Brain microvascular endothelial cell (primary cell): Measurements from ENCODE around the gene HCN1.

Source experiments
- DNase-seq: peaks from one replicate; pipeline ENCODE4 v3.0.0-alpha.2; 2020
- H3K27ac ChIP-seq: fragments of 250-450 bp; sonication (Bioruptor Pico); 2 replicates; pipeline ENCODE4 v1.5.1; 2020; ENCODE audit warnings: mild to moderate bottlenecking, moderate library complexity
- H3K27me3 ChIP-seq: fragments of 250-450 bp; sonication (Bioruptor Pico); replicated peaks from 2 replicates; pipeline ENCODE4 v1.5.1; 2020; ENCODE audit warnings: mild to moderate bottlenecking
- H3K36me3 ChIP-seq: fragments of 250-450 bp; sonication (Bioruptor Pico); replicated peaks from 2 replicates; pipeline ENCODE4 v1.5.1; 2020; ENCODE audit warnings: mild to moderate bottlenecking
- H3K4me3 ChIP-seq: 2 replicates; pipeline ENCODE4 v1.5.1; 2011; ENCODE audit warnings: low read depth, mild to moderate bottlenecking, control low read depth, low read length, moderate library complexity
- CTCF ChIP-seq: IDR thresholded peaks from 2 replicates; pipeline ENCODE4 v1.5.1; 2011; ENCODE audit warnings: low read depth, mild to moderate bottlenecking, moderate library complexity, low read length, control low read depth, inconsistent platforms; ENCODE audit errors: missing control alignments
- in situ Hi-C: cut with HindIII; loops from 2 replicates; pipeline ENCODE4 v1.10.0; 2017; ENCODE audit warnings: low sequenced_read_pairs, low pct_ligation_motif_present

Gene HCN1

GRCh38 chr5:45684118-45684517 is 12.1 kb downstream of the HCN1 start:
- Histone ChIP-seq H3K27ac (no peak overlapping the region), H3K4me3 (no peak overlapping the region), H3K27me3 (no peaks in the 10 kb centered on the region), H3K36me3 (no peaks in the 10 kb centered on the region)
- no peak for TF ChIP-seq CTCF
- in situ Hi-C loops, result no loop called here
- DNase-seq, result no peak

- H3K4me3 ChIP-seq, result no peak overlapping the region
- no peak overlapping the region for H3K27ac ChIP-seq
- no peaks in the 10 kb centered on the region for H3K36me3 ChIP-seq
- in situ Hi-C loops, result no loop called here
- no peak for TF ChIP-seq CTCF
- H3K27me3 ChIP-seq, result no peaks in the 10 kb centered on the region
- DNase-seq, result no peak
Observed at GRCh38 chr5:45680950-45681349, 15.2 kb downstream of the HCN1 start.

GRCh38 chr5:45677524-45677923 is 18.7 kb downstream of the HCN1 start:
- Histone ChIP-seq H3K27me3 (no peaks in the 10 kb centered on the region), H3K36me3 (no peaks in the 10 kb centered on the region), H3K27ac (no peak overlapping the region), H3K4me3 (no peak overlapping the region)
- TF ChIP-seq CTCF, result no peak
- in situ Hi-C loops, result no loop called here
- DNase-seq, result no peak

- H3K36me3 ChIP-seq, result no peaks in the 10 kb centered on the region
- H3K27ac ChIP-seq, result no peak overlapping the region
- no peaks in the 10 kb centered on the region for H3K27me3 ChIP-seq
- no peak for DNase-seq
- H3K4me3 ChIP-seq, result no peak overlapping the region
- TF ChIP-seq CTCF, result no peak
- in situ Hi-C loops, result no loop called here
Observed at GRCh38 chr5:45672271-45672670, 23.9 kb downstream of the HCN1 start.

- H3K4me3 ChIP-seq, result no peak overlapping the region
- no peaks in the 10 kb centered on the region for H3K36me3 ChIP-seq
- DNase-seq, result no peak
- no peaks in the 10 kb centered on the region for H3K27me3 ChIP-seq
- in situ Hi-C loops, result no loop called here
- H3K27ac ChIP-seq, result no peak overlapping the region
- TF ChIP-seq CTCF, result no peak
Observed at GRCh38 chr5:45648744-45649143, 47.4 kb downstream of the HCN1 start.

GRCh38 chr5:45643056-45643455 is 53.1 kb downstream of the HCN1 start:
- no peak for DNase-seq
- TF ChIP-seq CTCF, result no peak
- H3K27me3 ChIP-seq, result no peaks in the 10 kb centered on the region
- H3K27ac ChIP-seq, result no peak overlapping the region
- no peak overlapping the region for H3K4me3 ChIP-seq
- H3K36me3 ChIP-seq, result no peaks in the 10 kb centered on the region
- in situ Hi-C loops, result no loop called here
